Ureter (tissue), 1 donor: ENCODE measurements around the gene IPMK. TPM values are rescaled to one million over a fixed set of nuclear protein-coding genes. Genes with fewer than 3 reads are reported as not detected.

Source experiments
- DNase-seq: peaks from one replicate; pipeline ENCODE4 v3.0.0-alpha.2; 2020; ENCODE audit warnings: low spot score
- total RNA-seq: library from RNA; stranded (reverse); gene quantifications from one replicate; pipeline ENCODE4 v1.2.4, GENCODE V29; 2023
- donor health status: DM: yes; HTN: yes; CAD: no.

The IPMK gene
- total RNA-seq, 1 donor from 2014 or later, result 4.6 TPM

DNA sequence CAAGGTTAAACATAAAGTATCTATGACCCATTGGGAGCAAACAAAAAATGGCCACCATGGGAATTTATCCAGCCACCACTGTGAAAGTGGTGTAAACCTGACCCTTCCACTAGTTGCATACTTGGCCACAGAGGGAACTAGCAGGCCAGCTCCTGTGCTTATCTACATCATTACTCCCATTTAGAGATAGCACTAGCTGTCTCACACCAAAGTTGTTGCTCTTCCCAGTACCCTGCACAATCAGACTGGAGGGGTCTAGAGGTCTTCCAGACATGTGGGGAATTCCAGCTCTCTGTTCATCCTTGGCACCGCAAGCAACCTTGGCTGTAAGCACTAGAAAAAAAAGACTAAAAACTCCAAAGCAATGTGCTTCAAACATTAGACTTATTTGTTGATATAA is 113.9 kb downstream of the IPMK start:
- no peak for DNase-seq

DNA sequence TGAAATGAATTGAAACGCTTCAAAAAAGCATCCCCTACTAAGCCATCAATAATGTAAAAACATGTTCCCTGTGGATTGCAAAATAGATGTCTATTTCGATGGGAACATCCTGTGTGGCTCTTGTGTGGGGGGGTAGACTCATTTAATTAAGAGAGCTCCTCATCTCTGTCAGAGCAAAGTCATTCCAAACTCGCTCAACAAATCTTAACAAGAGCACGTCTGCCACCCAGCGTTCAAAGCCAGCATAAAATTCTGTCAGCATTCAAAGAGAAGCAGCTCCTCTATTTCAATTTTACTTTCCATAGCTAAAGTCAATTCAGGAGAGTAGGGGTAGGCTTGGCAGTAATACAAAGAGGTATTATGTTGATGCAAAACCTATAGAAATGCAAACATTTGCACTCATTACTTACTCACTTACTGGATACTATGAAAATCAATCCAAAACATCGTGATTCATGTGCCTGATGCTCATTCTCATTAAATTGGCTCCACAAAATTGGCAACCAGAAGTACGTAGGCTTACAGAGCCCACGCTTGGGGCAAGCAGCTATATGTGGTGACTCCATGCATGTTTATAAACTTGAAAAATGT is 114.9 kb downstream of the IPMK start:
- peak; percentile 44 for DNase-seq

- DNase-seq, result no peak
Measured at GRCh38 chr10:58150290-58150689, 117.4 kb downstream of the IPMK start.

DNA sequence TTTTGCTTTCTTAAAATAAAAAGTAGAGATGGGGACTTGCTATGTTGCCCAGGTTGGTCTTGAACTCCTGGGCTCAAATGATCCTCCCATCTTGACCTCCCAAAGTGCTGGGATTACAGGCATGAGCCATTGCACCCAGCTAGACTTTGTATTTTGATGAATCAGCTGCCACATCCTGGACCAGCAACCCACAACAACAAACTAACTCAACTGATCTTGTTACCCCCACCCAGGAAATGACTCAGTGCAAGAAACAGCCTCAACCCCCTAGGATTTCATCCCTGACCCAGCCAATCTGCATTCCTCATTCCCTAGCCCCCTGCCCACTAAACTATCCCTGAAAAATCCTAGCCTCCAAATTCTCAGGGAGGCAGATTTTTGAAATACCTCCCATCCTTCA is 123.8 kb downstream of the IPMK start:
- DNase-seq, result no peak

Other genes starting within 250 kb of the IPMK start
- gene CISD1, start 1.3 kb upstream of the IPMK start, total RNA-seq, result 23.2 TPM
- 14.2 TPM for gene UBE2D1, start 67.1 kb upstream of the IPMK start, total RNA-seq
- 36.9 TPM for gene TFAM, start 117.5 kb upstream of the IPMK start, total RNA-seq
- gene BICC1, start 245.0 kb upstream of the IPMK start, total RNA-seq, result 13.5 TPM